Liver (tissue), 9 donors: Measurements from ENCODE around the gene KANK4. TPM values are rescaled to one million over a fixed set of nuclear protein-coding genes. Genes with fewer than 3 reads are reported as not detected.

Experiments used
- DNase-seq: peaks from one replicate; pipeline ENCODE4 v3.0.0-alpha.2; 2017; ENCODE audit warnings: low spot score
- H3K27ac ChIP-seq, 2 donors: one replicate each; pipeline ENCODE4 v1.7.0; 2013; ENCODE audit warnings: inconsistent platforms in 2 of 2, low read length in 2 of 2, control low read depth in 1 of 2, low read depth in 1 of 2, mild to moderate bottlenecking in 1 of 2
- H3K27me3 ChIP-seq, 4 donors: one replicate each; pipeline versions ENCODE4 v1.6.1 to v1.7.0; 2013; ENCODE audit warnings: low read length in 3 of 4, inconsistent platforms in 1 of 4, mild to moderate bottlenecking in 1 of 4, moderate library complexity in 1 of 4; ENCODE audit not compliant: control insufficient read depth in 4 of 4, insufficient read depth in 4 of 4
- H3K36me3 ChIP-seq, 4 donors: one replicate each; pipeline versions ENCODE4 v1.6.1 to v1.7.0; 2013; ENCODE audit warnings: low read length in 3 of 4, mild to moderate bottlenecking in 3 of 4, low read depth in 1 of 4, moderate library complexity in 1 of 4; ENCODE audit not compliant: control insufficient read depth in 4 of 4, insufficient read depth in 3 of 4
- H3K4me1 ChIP-seq, 4 donors: one replicate each; pipeline versions ENCODE4 v1.6.1 to v1.7.0; 2013; ENCODE audit warnings: low read length in 3 of 4, mild to moderate bottlenecking in 3 of 4, moderate library complexity in 1 of 4; ENCODE audit not compliant: control insufficient read depth in 4 of 4, insufficient read depth in 4 of 4
- H3K4me3 ChIP-seq, 3 donors: one replicate each; pipeline versions ENCODE4 v1.6.1 to v1.7.0; 2013; ENCODE audit warnings: low read length in 3 of 3, control low read depth in 1 of 3, low read depth in 1 of 3, mild to moderate bottlenecking in 1 of 3
- H3K9ac ChIP-seq, 2 donors: one replicate each; pipeline ENCODE4 v1.7.0; 2013; ENCODE audit warnings: low read length in 2 of 2, mild to moderate bottlenecking in 2 of 2, moderate library complexity in 2 of 2, control low read depth in 1 of 2, low read depth in 1 of 2
- H3K9me3 ChIP-seq, 4 donors: one replicate each; pipeline versions ENCODE4 v1.6.1 to v1.7.0; 2013; ENCODE audit warnings: low read length in 3 of 4; ENCODE audit not compliant: control insufficient read depth in 4 of 4
- ATF3 ChIP-seq: IDR thresholded peaks from 2 replicates; pipeline ENCODE4 v1.6.1; 2016; ENCODE audit warnings: antibody characterized with exemption
- CTCF ChIP-seq: fragments of 150-350 bp; IDR thresholded peaks from 2 replicates; pipeline ENCODE4 v1.5.1; 2017; ENCODE audit warnings: improper control_type of control experiment, low read depth, low read length; ENCODE audit not compliant: missing input control
- EGR1 ChIP-seq, 2 donors: IDR thresholded peaks; 2 replicates each; pipeline ENCODE4 v1.6.1; 2016 to 2018; ENCODE audit warnings: antibody characterized with exemption in 2 of 2, low read depth in 2 of 2
- FOXA1 ChIP-seq: IDR thresholded peaks from 2 replicates; pipeline ENCODE4 v1.6.1; 2016; ENCODE audit warnings: antibody characterized with exemption
- FOXA2 ChIP-seq: IDR thresholded peaks from 2 replicates; pipeline ENCODE4 v1.6.1; 2016; ENCODE audit warnings: antibody characterized with exemption
- GABPA ChIP-seq, 2 donors: IDR thresholded peaks in 1 of 2; conservative IDR thresholded peaks in 1 of 2; 2 replicates each; pipeline ENCODE4 v1.6.1; 2016; ENCODE audit warnings: antibody characterized with exemption in 2 of 2, mild to moderate bottlenecking in 1 of 2, moderate library complexity in 1 of 2
- HNF4A ChIP-seq, 2 donors: conservative IDR thresholded peaks; 2 replicates each; pipeline ENCODE4 v1.6.1; 2016; ENCODE audit warnings: antibody characterized with exemption in 2 of 2, mild to moderate bottlenecking in 2 of 2
- HNF4G ChIP-seq: IDR thresholded peaks from 2 replicates; pipeline ENCODE4 v1.6.1; 2016; ENCODE audit warnings: antibody characterized with exemption
- JUND ChIP-seq, 2 donors: IDR thresholded peaks; 2 replicates each; pipeline ENCODE4 v1.6.1; 2016; ENCODE audit warnings: antibody characterized with exemption in 2 of 2
- MAX ChIP-seq: IDR thresholded peaks from 2 replicates; pipeline ENCODE4 v1.6.1; 2016; ENCODE audit warnings: antibody characterized with exemption
- NR2F2 ChIP-seq: IDR thresholded peaks from 2 replicates; pipeline ENCODE4 v1.6.1; 2016; ENCODE audit warnings: antibody characterized with exemption
- RAD21 ChIP-seq, 2 donors: IDR thresholded peaks; 2 replicates each; pipeline ENCODE4 v1.6.1; 2016; ENCODE audit warnings: antibody characterized with exemption in 2 of 2, mild to moderate bottlenecking in 2 of 2
- REST ChIP-seq: IDR thresholded peaks from 2 replicates; pipeline ENCODE4 v1.6.1; 2016; ENCODE audit warnings: antibody characterized with exemption, mild to moderate bottlenecking
- RXRA ChIP-seq, 2 donors: IDR thresholded peaks; 2 replicates each; pipeline ENCODE4 v1.6.1; 2017 to 2018; ENCODE audit warnings: antibody characterized with exemption in 2 of 2, mild to moderate bottlenecking in 1 of 2
- SP1 ChIP-seq: IDR thresholded peaks from 2 replicates; pipeline ENCODE4 v1.6.1; 2018; ENCODE audit warnings: antibody characterized with exemption, mild to moderate bottlenecking
- TAF1 ChIP-seq: conservative IDR thresholded peaks from 2 replicates; pipeline ENCODE4 v1.6.1; 2016; ENCODE audit warnings: antibody characterized with exemption, mild to moderate bottlenecking
- whole genome bisulfite sequencing: extraction: QIAGEN DNeasy Blood & Tissue Kit; methylation state at CpG from one replicate; pipeline ENCODE4 v1.1.7; 2013; 5-methylcytosine and 5-hydroxymethylcytosine counted together
- polyA plus RNA-seq, 2 donors: library from polyadenylated mRNA; stranded (reverse) in 1 of 2; unstranded in 1 of 2; fragments of 200-250 nt in 1 of 2; fragments of >200 nt in 1 of 2; fragmentation: Nextera tagmentation in 1 of 2; extraction: Ambion mirVana in 1 of 2; gene quantifications; one replicate each; pipeline versions ENCODE4 v1.2.1 to v1.2.3, GENCODE V29; 2013 to 2015
- total RNA-seq, 2 donors: library from RNA; depleted of rRNA; stranded (reverse); fragments of >200 nt; gene quantifications; one replicate each; pipeline ENCODE4 v1.2.3, GENCODE V29; 2014
- TF ChIP-seq, protein P1 (sequence below): IDR thresholded peaks from 2 replicates; pipeline ENCODE4 v1.6.1; 2016; ENCODE audit warnings: antibody characterized with exemption
- donor health status: healthy.
- donor health status: healthy.
- donor health status: healthy.
- donor health status: healthy.
- donor health status: healthy.

The KANK4 gene
- total and polyA plus RNA-seq, 4 donors, result 0.58 to 4.6 (median 1.1) TPM

GRCh38 chr1:62229932-62230331, 89.3 kb downstream of the KANK4 start:
- DNase-seq, result no peak
- no peaks in the 10 kb centered on the region for H3K36me3 ChIP-seq
- no peaks in the 10 kb centered on the region for H3K9me3 ChIP-seq
- whole genome bisulfite sequencing, result 66% methylated on average over 2 of the region's 2 CpGs
- no peak overlapping the region for H3K9ac ChIP-seq
- no peak for TF ChIP-seq RAD21 (IDR thresholded peaks at IDR 0.05)
- H3K4me3 ChIP-seq, result no peak overlapping the region
- H3K27me3 ChIP-seq, result no peaks in the 10 kb centered on the region
- peaks cover 0 to 3% (median 0%) of the 10 kb centered on the region in 4 donors for H3K4me1 ChIP-seq
- no peak overlapping the region for H3K27ac ChIP-seq

DNA sequence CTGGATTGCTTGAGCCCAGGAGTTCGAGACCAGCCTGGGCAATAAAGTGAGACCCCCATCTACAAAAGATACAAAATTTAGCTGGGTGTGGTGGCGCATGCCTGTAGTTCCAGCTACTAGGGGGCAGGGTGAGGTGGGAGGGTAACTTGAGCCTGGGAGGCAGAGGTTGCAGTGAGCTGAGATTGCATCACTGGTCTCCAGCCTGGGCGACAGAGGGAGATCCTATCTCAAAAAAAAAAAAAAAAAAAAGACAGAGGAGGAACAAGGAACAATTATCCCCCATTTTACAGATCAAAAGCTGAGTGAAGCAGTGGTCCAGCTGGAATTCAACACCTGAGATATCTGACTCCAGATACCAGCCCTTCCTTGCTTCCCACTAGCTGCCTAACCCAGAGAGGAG, 89.8 kb downstream of the KANK4 start:
- H3K27ac ChIP-seq, result no peak overlapping the region
- H3K36me3 ChIP-seq, result no peaks in the 10 kb centered on the region
- H3K27me3 ChIP-seq, result no peaks in the 10 kb centered on the region
- no peak overlapping the region for H3K9ac ChIP-seq
- TF ChIP-seq REST, result no peak
- no peak for TF ChIP-seq TAF1
- no peak for TF ChIP-seq GABPA (IDR thresholded peaks at IDR 0.05 in 1 of 2, conservative IDR thresholded peaks at IDR 0.05 in 1 of 2)
- TF ChIP-seq, protein P1, sequence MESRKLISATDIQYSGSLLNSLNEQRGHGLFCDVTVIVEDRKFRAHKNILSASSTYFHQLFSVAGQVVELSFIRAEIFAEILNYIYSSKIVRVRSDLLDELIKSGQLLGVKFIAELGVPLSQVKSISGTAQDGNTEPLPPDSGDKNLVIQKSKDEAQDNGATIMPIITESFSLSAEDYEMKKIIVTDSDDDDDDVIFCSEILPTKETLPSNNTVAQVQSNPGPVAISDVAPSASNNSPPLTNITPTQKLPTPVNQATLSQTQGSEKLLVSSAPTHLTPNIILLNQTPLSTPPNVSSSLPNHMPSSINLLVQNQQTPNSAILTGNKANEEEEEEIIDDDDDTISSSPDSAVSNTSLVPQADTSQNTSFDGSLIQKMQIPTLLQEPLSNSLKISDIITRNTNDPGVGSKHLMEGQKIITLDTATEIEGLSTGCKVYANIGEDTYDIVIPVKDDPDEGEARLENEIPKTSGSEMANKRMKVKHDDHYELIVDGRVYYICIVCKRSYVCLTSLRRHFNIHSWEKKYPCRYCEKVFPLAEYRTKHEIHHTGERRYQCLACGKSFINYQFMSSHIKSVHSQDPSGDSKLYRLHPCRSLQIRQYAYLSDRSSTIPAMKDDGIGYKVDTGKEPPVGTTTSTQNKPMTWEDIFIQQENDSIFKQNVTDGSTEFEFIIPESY, result no peak
- TF ChIP-seq HNF4A (conservative IDR thresholded peaks at IDR 0.05), result no peak
- TF ChIP-seq SP1, result no peak
- no peak for TF ChIP-seq FOXA2
- no peak for TF ChIP-seq RXRA (IDR thresholded peaks at IDR 0.05)
- TF ChIP-seq NR2F2, result no peak
- TF ChIP-seq EGR1 (IDR thresholded peaks at IDR 0.05; ENCODE audit: low read depth in 2 of 2), result no peak
- no peak for TF ChIP-seq FOXA1
- TF ChIP-seq ATF3, result no peak
- TF ChIP-seq HNF4G, result no peak
- no peak for TF ChIP-seq MAX
- no peak for TF ChIP-seq CTCF
- no peak for TF ChIP-seq JUND (IDR thresholded peaks at IDR 0.05)
- H3K4me1 ChIP-seq, result peaks cover 0 to 3% (median 0%) of the 10 kb centered on the region in 4 donors
- WGBS, result 84% methylated on average over 3 of the region's 3 CpGs
- no peak overlapping the region for H3K4me3 ChIP-seq
- no peak for DNase-seq
- H3K9me3 ChIP-seq, result no peaks in the 10 kb centered on the region
